HG02840 (cell line): ENCODE measurements around the gene VANGL1.

Experiments used
- ATAC-seq: cut with Tn5 transposase; IDR thresholded peaks from one replicate; pipeline ENCODE4 v1.9.1; 2021; ENCODE audit warnings: mild to moderate bottlenecking, moderate library complexity, moderate number of reproducible peaks; ENCODE audit not compliant: unreplicated experiment, low FRiP score

VANGL1 gene

GRCh38 chr1:115728341-115728740 is 86.6 kb downstream of the VANGL1 start:
- ATAC-seq: no peak

- no peak for ATAC-seq
Observed at GRCh38 chr1:115729756-115730155, 88.0 kb downstream of the VANGL1 start.

GRCh38 chr1:115732316-115732715 is 90.5 kb downstream of the VANGL1 start:
- ATAC-seq: no peak

GRCh38 chr1:115740811-115741210 is 99.0 kb downstream of the VANGL1 start:
- ATAC-seq: no peak

GRCh38 chr1:115744646-115745275 is 103.0 kb downstream of the VANGL1 start:
- ATAC-seq: no peak

- no peak for ATAC-seq
Observed at GRCh38 chr1:115746021-115746690, 104.4 kb downstream of the VANGL1 start.
